Dermis microvascular lymphatic vessel endothelial cell (primary cell): Measurements from ENCODE around the gene SRSF8. TPM values are rescaled to one million over a fixed set of nuclear protein-coding genes. Genes with fewer than 3 reads are reported as not detected.
"Not testable (repeated sequence)": the region's sequence is repeated elsewhere in the genome, so short reads cannot be mapped to it uniquely, and the experiment has no call there.

Experiments used
- DNase-seq, 2 donors: peaks; one replicate each; pipeline versions ENCODE4 v3.0.0 to v3.0.0-alpha.2; 2010; ENCODE audit warnings: low read depth in 2 of 2
- total RNA-seq: library from RNA; depleted of rRNA; stranded (reverse); fragments of >200 nt; gene quantifications from 2 replicates; pipeline ENCODE4 v1.2.1, GENCODE V29; 2014

Gene SRSF8
- total RNA-seq: 19.1 and 21.5 TPM in 2 replicates

DNA sequence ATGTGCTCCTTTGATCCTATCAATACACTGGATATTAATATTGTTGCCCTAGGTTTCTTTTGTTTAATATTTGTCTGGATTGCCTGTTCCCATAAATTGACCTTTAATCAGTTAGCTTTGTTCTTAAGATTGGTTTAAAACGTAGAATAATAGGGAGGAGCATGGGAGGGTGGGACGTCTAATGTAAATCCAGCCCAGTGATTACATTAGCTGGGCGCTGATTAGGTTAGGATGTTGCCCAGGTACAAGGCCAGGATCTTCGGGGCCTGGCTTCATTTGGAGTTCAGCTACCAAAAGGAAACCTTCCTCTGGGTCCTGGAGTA lies at the start of gene SRSF8:
SRSF8 (plus strand) TSS at position 204 of the 323 bp plus-strand sequence. CDS start 308 bp downstream, outside the sequence.
- no peak for DNase-seq

DNA sequence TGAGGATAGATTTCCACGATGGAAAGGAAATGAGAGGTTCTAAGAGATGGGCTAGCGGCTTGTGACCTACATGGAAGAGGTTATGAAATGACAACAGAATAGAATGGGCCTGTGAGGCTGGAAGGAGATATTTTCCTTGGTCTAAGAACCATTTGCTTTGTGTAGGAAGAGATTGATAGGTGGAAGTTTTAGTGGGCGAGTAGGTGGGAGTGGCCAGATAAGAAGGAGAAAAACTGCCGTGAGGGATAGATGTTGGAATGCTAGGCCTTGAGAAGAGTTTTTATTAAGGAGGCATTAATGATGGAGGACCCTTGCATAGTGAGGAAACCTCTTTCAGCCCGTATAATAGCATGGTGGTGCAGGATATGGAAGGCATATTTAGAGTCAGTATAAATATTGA lies 45.3 kb upstream of the SRSF8 start:
- not testable (repeated sequence) for DNase-seq

DNA sequence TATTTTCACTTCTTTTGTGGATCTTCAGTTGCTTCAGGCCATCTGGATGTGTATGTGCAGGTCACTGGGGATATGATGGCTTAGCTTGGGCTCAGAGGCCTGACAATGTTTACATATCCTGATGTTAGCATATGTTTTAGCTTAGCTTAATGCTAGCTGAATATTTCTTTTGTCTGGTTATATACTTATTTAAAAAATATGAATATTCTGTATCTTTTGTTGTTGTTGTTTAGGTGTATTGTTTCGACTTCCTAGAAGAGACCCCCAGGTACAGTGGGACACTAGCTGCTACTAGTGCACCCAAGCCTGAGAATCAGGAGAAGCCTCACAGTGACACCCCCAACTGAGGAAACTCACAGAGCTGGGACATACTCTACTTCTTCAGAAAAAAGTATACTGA lies 41.8 kb upstream of the SRSF8 start, which contains the start of gene KDM4E:
KDM4E (plus strand) TSS at position 301 of the 400 bp plus-strand sequence. CDS start 300 bp downstream, outside the sequence.
- DNase-seq: no peak

DNA sequence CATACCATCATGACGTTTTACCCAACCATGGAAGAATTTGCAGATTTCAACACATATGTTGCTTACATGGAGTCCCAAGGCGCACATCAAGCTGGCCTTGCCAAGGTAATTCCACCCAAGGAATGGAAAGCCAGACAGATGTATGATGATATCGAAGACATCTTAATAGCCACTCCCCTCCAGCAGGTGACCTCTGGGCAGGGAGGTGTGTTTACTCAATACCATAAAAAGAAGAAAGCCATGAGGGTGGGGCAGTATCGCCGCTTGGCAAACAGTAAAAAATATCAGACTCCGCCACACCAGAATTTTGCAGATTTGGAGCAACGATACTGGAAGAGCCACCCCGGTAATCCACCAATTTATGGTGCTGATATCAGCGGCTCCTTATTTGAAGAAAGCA lies 41.1 kb upstream of the SRSF8 start:
- not testable (repeated sequence) for DNase-seq

- no peak for DNase-seq
Measured at GRCh38 chr11:95028357-95028756, 38.4 kb upstream of the SRSF8 start.

DNA sequence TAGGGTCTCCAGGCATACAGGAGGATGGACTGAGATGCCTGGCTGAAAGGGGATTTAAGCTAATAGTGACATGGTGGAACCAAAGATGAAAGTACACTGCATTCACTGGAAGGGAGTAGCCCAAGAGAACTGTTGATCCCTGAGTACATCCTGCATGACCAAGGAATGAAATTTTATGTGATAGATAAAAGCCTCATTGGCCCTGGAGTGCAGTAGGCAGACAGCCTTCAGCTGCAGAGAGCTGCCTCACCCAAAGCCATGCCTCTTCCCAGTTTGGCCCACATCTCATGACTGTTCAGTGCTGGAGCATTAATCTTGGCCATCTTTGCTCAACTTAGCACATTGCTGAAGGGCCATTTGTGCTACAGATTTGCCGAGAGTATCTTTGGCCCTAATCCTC lies 33.7 kb upstream of the SRSF8 start:
- no peak for DNase-seq

DNA sequence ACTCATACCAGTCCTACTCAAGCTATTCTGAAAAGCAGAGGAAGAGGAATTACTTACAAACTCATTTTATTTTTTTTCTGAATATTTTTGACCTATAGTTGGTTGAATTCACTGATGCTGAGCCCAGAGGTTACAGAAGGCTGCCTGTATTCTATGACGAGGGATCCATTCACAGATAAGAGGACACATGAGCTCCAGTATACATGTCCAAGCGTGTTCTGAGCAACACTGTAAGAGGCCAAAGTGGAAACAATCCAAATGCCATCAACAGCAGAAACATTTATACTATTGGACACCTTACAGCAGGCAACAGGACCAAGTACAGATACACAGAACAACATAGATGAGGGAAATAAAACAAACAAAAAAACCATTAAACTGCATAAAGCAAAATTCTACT lies 31.4 kb upstream of the SRSF8 start:
- no peak for DNase-seq

DNA sequence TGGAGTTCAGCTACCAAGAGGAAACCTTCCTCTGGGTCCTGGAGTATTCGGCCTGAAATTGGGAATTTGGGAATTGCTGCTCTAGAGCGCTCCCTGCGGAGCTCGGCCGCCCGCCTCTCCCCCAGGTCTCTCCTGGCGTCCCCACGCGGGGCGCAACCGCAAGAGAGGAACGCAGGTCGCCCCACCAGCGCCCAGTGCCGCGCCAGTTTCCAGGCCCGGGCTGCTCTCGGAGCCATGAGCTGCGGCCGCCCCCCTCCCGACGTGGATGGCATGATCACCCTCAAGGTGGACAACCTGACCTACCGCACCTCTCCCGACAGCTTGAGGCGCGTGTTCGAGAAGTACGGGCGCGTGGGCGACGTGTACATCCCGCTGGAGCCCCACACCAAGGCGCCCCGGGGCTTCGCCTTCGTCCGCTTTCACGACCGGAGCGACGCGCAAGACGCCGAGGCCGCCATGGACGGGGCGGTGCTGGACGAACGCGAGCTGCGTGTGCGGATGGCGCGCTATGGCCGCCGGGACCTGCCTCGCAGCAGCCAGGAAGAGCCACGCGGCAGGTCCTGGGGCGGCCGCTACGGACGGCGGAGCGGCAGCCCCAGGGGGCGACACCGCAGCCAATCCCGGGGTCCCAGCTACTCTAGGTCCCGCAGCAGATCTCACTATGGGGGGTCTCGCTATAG lies 29.2 kb upstream of the SRSF8 start:
- DNase-seq: not testable (repeated sequence)

DNA sequence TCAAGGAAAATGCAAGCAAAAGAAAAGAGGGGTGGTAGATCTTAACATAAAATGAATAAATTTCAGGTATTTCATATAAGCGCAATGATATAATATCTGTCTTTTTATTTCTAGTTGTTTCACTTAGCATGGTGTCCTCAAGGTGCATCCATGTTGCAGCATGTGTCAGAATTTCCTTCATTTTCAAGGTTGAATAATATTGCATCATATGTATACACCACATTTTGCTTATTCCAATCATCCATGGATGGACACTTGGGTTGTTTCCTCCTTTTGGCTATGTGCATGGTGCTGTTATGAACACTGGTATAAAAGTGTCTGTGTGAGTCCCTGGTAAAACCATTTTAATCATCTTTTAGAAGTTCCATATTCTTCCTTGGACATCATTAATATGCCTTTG lies 24.5 kb upstream of the SRSF8 start:
- no peak for DNase-seq

DNA sequence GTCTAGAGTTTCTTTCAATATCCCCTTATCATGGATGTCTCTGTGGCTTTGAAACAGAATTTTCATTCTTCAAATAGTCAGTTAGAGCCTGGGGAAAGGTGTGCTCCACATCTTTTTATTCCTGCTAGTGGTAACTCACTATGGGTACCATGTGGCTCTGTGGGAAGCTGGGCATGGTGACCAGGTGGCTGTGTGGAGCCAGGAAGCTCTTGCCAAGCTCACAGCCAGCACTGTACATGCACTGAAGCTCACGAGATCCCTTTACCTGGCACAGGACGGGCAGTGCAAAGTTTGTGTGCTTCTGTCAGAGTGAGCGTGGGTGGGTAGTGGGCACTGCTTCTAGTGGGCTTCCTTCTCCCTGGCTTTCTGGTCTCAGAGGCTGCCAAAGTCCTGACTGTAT lies 23.8 kb upstream of the SRSF8 start:
- DNase-seq: no peak

- DNase-seq: peak in 1 of 2 donors; percentile 60
Measured at GRCh38 chr11:95044010-95044409, 22.7 kb upstream of the SRSF8 start.

DNA sequence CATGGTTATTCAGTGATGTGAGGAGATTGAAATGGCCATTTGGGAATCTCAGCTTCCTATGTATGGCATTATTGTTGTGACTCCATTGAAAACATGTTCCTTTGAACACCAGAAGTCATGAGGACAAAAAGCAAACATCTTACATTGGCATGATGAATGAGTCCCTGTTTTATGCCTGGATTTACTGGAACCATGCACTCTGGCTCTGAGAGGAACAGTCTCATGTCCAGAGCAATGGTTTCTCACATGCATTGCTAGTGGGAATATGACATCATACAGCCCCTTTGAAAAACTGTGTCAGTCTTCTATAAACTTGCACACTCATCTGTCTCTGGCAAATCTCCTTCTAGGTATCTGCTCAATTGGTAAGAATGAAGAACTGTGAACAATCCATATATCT lies 20.9 kb upstream of the SRSF8 start:
- no peak for DNase-seq

GRCh38 chr11:95049122-95049521 lies 17.6 kb upstream of the SRSF8 start, which contains the start of gene KDM4F:
Gene KDM4F (plus strand): TSS chr11:95049422.
- DNase-seq: not testable (repeated sequence)

GRCh38 chr11:95050595-95051202 lies 16.0 kb upstream of the SRSF8 start:
- no peak for DNase-seq

DNA sequence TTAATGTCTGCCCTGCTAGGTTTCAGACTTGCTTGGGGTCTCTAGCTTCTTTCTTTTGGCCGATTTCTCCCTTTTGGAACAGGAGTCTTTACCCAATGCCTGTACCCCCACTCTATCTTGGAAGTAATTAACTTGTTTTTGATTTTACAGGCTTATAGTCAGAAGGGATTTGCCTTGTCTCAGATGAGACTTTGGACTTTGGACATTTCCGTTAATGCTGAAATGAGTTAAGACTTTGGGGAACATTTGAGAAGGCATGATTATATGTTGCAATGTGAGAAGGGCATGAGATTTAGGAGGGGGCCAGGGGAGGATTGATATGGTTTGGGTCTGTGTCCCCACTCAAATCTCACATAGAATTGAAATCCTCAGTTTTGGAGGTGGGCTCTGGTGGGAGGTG lies 12.4 kb upstream of the SRSF8 start:
- no peak for DNase-seq

GRCh38 chr11:95055283-95055897 lies 11.3 kb upstream of the SRSF8 start:
- DNase-seq: no peak

DNA sequence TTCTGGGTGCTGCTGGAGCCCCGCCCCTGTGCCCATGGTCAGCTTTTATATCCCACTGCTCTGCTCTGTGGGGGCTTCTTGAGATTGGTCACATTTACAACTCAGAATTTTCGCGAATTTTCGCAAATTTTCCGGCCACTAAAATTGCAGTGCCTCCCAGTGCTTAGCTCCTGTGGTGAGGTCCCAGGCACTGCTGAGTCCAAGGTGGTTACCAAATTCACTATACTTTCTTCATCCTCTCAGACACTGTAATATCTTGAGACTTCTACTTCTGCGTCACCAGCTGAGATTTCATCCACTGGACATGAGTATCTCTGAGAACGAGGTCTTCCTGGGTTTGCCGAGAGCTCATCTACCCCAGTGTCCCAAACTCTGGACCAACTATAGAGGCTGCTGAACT lies 8.8 kb upstream of the SRSF8 start:
- no peak for DNase-seq

- DNase-seq: no peak
Measured at GRCh38 chr11:95058621-95059020, 8.1 kb upstream of the SRSF8 start.

DNA sequence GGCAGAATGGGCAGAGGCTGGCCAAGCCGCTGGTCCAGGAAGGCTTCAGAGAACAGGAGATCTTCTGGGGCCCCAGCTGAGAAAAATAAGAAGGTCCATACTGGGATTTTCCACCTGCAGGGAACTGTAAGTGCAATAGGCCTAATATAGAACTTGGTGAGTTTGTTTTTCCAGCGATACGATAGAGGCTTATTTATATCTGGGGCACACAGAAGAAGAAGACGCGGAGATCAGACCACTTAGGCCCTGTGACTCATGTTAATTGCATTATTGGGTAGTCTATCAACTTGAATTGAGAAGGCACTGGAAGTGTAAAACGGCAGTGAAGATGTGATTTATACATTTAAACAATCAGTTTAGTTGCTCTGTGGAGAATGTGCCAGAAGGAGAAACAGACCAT lies 7.7 kb upstream of the SRSF8 start:
- no peak for DNase-seq

DNA sequence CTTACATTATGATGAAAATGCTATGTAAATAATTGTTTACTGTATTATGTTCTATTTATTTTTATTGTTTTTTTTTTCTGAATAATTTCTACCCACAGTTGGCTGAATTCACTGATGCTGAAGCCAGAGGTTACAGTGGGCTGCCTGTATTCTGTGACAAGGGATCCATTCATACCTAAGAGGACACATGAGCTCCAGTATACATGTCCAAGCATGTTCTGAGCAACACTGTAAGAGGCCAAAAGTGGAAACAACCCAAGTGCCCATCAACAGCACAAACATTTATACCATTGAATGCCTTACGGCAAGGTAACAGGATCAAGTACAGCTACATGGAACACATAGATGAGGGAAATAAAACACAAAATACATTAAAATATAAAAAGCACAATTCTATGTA lies 1.4 kb upstream of the SRSF8 start:
- DNase-seq: no peak

- peak; percentile 44 to 79 for DNase-seq
Measured at GRCh38 chr11:95067039-95067840, 521 bp downstream of the SRSF8 start.

GRCh38 chr11:95067841-95068219 lies 1.1 kb downstream of the SRSF8 start:
- DNase-seq: no peak
